GM12864 (cell line): Measurements from ENCODE around the gene BLOC1S3.
A peak's percentile ranks its signal among the peaks of the same experiment; 100 is the strongest.

Experiments
- DNase-seq: peaks from one replicate; pipeline ENCODE4 v3.0.0-alpha.2; 2011; ENCODE audit warnings: low read depth
- H3K4me3 ChIP-seq: 2 replicates; pipeline ENCODE4 v1.5.1; 2011; ENCODE audit warnings: mild to moderate bottlenecking, low read depth, low read length, control low read depth
- CTCF ChIP-seq: IDR thresholded peaks from 2 replicates; pipeline ENCODE4 v1.5.1; 2011; ENCODE audit warnings: low read depth, mild to moderate bottlenecking, moderate library complexity, low read length, control low read depth, inconsistent platforms; ENCODE audit errors: missing control alignments

Gene BLOC1S3

GRCh38 chr19:45163156-45163555 lies 15.4 kb upstream of the BLOC1S3 start:
- DNase-seq, result no peak
- TF ChIP-seq CTCF, result no peak
- H3K4me3 ChIP-seq, result no peak overlapping the region

- H3K4me3 ChIP-seq, result no peak overlapping the region
- DNase-seq, result no peak
- no peak for TF ChIP-seq CTCF
These were observed 14.7 kb upstream of the BLOC1S3 start for GRCh38 chr19:45163751-45164460.

- TF ChIP-seq CTCF, result no peak
- peak; percentile 52 for DNase-seq
- no peak overlapping the region for H3K4me3 ChIP-seq
These were observed 13.8 kb upstream of the BLOC1S3 start for GRCh38 chr19:45164577-45165335.

GRCh38 chr19:45166723-45167252 lies 11.8 kb upstream of the BLOC1S3 start:
- no peak for DNase-seq
- no peak for TF ChIP-seq CTCF
- no peak overlapping the region for H3K4me3 ChIP-seq

- no peak for DNase-seq
- no peak for TF ChIP-seq CTCF
- no peak overlapping the region for H3K4me3 ChIP-seq
These were observed 9.7 kb upstream of the BLOC1S3 start for GRCh38 chr19:45168767-45169351.

- TF ChIP-seq CTCF, result no peak
- H3K4me3 ChIP-seq, result no peak overlapping the region
- DNase-seq, result no peak
These were observed 9.0 kb upstream of the BLOC1S3 start for GRCh38 chr19:45169602-45170001.
